Keratinocyte (primary cell): Measurements from ENCODE around the gene INS.

ENCODE experiments used
- EZH2 ChIP-seq: IDR thresholded peaks from one replicate; pipeline ENCODE4 v1.6.1; 2012; ENCODE audit warnings: inconsistent platforms, mild to moderate bottlenecking, low read length, moderate library complexity
- TF ChIP-seq, protein P1 (sequence below), 3 experiments: IDR thresholded peaks in 1 of 3; conservative IDR thresholded peaks in 1 of 3; optimal IDR thresholded peaks in 1 of 3; 2 replicates in 2 of 3; 3 replicates in 1 of 3; pipeline versions ENCODE3 to v1.5.1; 2011; ENCODE audit warnings: low read length in 3 of 3, mild to moderate bottlenecking in 3 of 3, moderate library complexity in 2 of 3, control low read depth in 1 of 3, inconsistent platforms in 1 of 3; ENCODE audit not compliant: insufficient read depth in 2 of 3; ENCODE audit errors: extremely low read depth in 1 of 3

DNA sequence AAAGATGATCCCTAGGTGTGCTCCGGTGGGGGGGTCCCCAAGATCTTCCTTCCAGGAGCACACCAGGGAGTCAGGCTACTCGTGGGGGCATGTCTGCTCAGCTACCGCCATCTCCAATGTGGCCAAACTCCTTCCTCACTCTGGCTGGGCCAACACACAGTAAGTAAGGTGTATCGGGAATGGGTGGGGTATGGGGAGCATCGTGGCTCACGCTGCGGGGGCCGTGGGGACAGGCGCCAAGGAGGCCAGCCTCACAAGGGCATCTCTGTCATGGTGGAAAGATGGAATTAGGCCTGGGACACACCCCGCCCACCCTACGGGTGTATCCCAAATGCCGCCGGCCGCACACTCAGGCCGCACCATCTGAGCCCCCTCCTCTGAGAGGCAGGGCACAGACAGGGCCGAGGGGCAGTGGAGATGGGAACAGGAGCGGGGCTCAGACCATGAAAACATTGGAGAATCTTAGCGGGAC lies 30.1 kb downstream of the INS start:
- TF ChIP-seq, protein P1, sequence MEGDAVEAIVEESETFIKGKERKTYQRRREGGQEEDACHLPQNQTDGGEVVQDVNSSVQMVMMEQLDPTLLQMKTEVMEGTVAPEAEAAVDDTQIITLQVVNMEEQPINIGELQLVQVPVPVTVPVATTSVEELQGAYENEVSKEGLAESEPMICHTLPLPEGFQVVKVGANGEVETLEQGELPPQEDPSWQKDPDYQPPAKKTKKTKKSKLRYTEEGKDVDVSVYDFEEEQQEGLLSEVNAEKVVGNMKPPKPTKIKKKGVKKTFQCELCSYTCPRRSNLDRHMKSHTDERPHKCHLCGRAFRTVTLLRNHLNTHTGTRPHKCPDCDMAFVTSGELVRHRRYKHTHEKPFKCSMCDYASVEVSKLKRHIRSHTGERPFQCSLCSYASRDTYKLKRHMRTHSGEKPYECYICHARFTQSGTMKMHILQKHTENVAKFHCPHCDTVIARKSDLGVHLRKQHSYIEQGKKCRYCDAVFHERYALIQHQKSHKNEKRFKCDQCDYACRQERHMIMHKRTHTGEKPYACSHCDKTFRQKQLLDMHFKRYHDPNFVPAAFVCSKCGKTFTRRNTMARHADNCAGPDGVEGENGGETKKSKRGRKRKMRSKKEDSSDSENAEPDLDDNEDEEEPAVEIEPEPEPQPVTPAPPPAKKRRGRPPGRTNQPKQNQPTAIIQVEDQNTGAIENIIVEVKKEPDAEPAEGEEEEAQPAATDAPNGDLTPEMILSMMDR (optimal IDR thresholded peaks at IDR 0.05 in 1 of 3, IDR thresholded peaks at IDR 0.05 in 1 of 3, conservative IDR thresholded peaks at IDR 0.05 in 1 of 3; ENCODE audit: extremely low read depth in 1 of 3, insufficient read depth in 2 of 3, low read length in 3 of 3), result no peak
- TF ChIP-seq EZH2, result no peak
